HG02798 (cell line): ENCODE results near the gene COL15A1.

Source experiments
- ATAC-seq: cut with Tn5 transposase; IDR thresholded peaks from one replicate; pipeline ENCODE4 v1.9.1; 2021; ENCODE audit warnings: mild to moderate bottlenecking; ENCODE audit not compliant: unreplicated experiment, poor library complexity

COL15A1 gene

GRCh38 chr9:98968601-98969337, 25.1 kb downstream of the COL15A1 start:
- ATAC-seq: no peak

GRCh38 chr9:98970532-98971041, 26.9 kb downstream of the COL15A1 start:
- no peak for ATAC-seq

GRCh38 chr9:98971168-98971914, 27.6 kb downstream of the COL15A1 start:
- ATAC-seq: no peak

GRCh38 chr9:98971915-98972223, 28.2 kb downstream of the COL15A1 start:
- no peak for ATAC-seq

GRCh38 chr9:98972716-98973115, 29.0 kb downstream of the COL15A1 start:
- ATAC-seq: no peak

GRCh38 chr9:98973171-98973570, 29.5 kb downstream of the COL15A1 start:
- ATAC-seq: no peak

GRCh38 chr9:98973576-98973975, 29.9 kb downstream of the COL15A1 start:
- ATAC-seq: no peak

- no peak for ATAC-seq
Observed at GRCh38 chr9:98974106-98974505, 30.4 kb downstream of the COL15A1 start.

GRCh38 chr9:98974554-98974953, 30.8 kb downstream of the COL15A1 start:
- no peak for ATAC-seq

GRCh38 chr9:98974994-98975712, 31.4 kb downstream of the COL15A1 start:
- ATAC-seq: peak; percentile 92

- no peak for ATAC-seq
Observed at GRCh38 chr9:98975838-98976237, 32.1 kb downstream of the COL15A1 start.

GRCh38 chr9:98977246-98977714, 33.6 kb downstream of the COL15A1 start:
- ATAC-seq: no peak

GRCh38 chr9:98977813-98978212, 34.1 kb downstream of the COL15A1 start:
- ATAC-seq: no peak

- no peak for ATAC-seq
Observed at GRCh38 chr9:98978231-98978681, 34.5 kb downstream of the COL15A1 start.

GRCh38 chr9:98980291-98980690, 36.6 kb downstream of the COL15A1 start:
- no peak for ATAC-seq

GRCh38 chr9:98983295-98984268, 39.9 kb downstream of the COL15A1 start:
- ATAC-seq: no peak

GRCh38 chr9:98985596-98985995, 41.9 kb downstream of the COL15A1 start:
- no peak for ATAC-seq

GRCh38 chr9:98986866-98987651, 43.4 kb downstream of the COL15A1 start:
- ATAC-seq: no peak
